MM.1S (cell line): ENCODE results near the gene EPHA6.
"Not testable (repeated sequence)": the region's sequence is repeated elsewhere in the genome, so short reads cannot be mapped to it uniquely, and the experiment has no call there.

Source experiments
- DNase-seq: peaks from one replicate; pipeline ENCODE4 v3.0.0-alpha.2; 2015
- H2AFZ ChIP-seq: fragments of 300-600 bp; sonication (generic); 2 replicates; pipeline ENCODE4 v1.6.0; 2016; ENCODE audit warnings: antibody characterized with exemption, low read length
- H3F3A ChIP-seq: fragments of 300-600 bp; sonication (generic); 2 replicates; pipeline ENCODE4 v1.6.1; 2016; ENCODE audit warnings: mild to moderate bottlenecking, antibody characterized with exemption, low read length, moderate library complexity, mixed read lengths; ENCODE audit not compliant: insufficient read depth
- H3K27ac ChIP-seq: fragments of 300-600 bp; sonication (generic); 2 replicates; pipeline ENCODE4 v1.5.1; 2016; ENCODE audit warnings: mild to moderate bottlenecking, low read length
- H3K27me3 ChIP-seq: fragments of 300-600 bp; sonication (generic); replicated peaks from 2 replicates; pipeline ENCODE4 v1.6.0; 2016; ENCODE audit warnings: low read length; ENCODE audit not compliant: insufficient read depth
- H3K36me3 ChIP-seq: fragments of 300-600 bp; sonication (generic); replicated peaks from 2 replicates; pipeline ENCODE4 v1.6.1; 2016; ENCODE audit warnings: mild to moderate bottlenecking, low read length, mixed read lengths; ENCODE audit not compliant: insufficient read depth
- H3K4me1 ChIP-seq: fragments of 300-600 bp; sonication (generic); 2 replicates; pipeline ENCODE4 v1.6.1; 2016; ENCODE audit warnings: low read length, mixed read lengths
- H3K4me2 ChIP-seq: fragments of 300-600 bp; sonication (generic); 2 replicates; pipeline ENCODE4 v1.6.0; 2016; ENCODE audit warnings: low read depth, low read length
- H3K4me3 ChIP-seq: fragments of 300-600 bp; sonication (generic); 2 replicates; pipeline ENCODE4 v1.5.1; 2016; ENCODE audit warnings: low read length, mixed read lengths
- H3K79me2 ChIP-seq: fragments of 300-600 bp; sonication (generic); 2 replicates; pipeline ENCODE4 v1.6.1; 2016; ENCODE audit warnings: mixed run types, low read length, mixed read lengths
- H3K9ac ChIP-seq: fragments of 300-600 bp; sonication (generic); 2 replicates; pipeline ENCODE4 v1.6.1; 2016; ENCODE audit warnings: low read length, mixed read lengths
- H3K9me2 ChIP-seq: fragments of 300-600 bp; sonication (generic); replicated peaks from 2 replicates; pipeline ENCODE4 v1.6.1; 2016; ENCODE audit warnings: mild to moderate bottlenecking, low read length, mixed read lengths; ENCODE audit not compliant: insufficient read depth
- H3K9me3 ChIP-seq: fragments of 300-600 bp; sonication (generic); replicated peaks from 2 replicates; pipeline ENCODE4 v1.6.1; 2016; ENCODE audit warnings: mild to moderate bottlenecking, low read length, mixed read lengths; ENCODE audit not compliant: insufficient read depth
- H4K20me1 ChIP-seq: fragments of 300-600 bp; sonication (generic); 2 replicates; pipeline ENCODE4 v1.6.1; 2016; ENCODE audit warnings: mild to moderate bottlenecking, low read length, moderate library complexity, mixed read lengths; ENCODE audit not compliant: insufficient read depth
- EZH2 ChIP-seq: fragments of 300-600 bp; sonication (generic); optimal IDR thresholded peaks from 2 replicates; pipeline ENCODE3; 2017; ENCODE audit warnings: low read depth, mild to moderate bottlenecking, antibody characterized with exemption, low read length, mixed read lengths
- EZH2phosphoT487 ChIP-seq: fragments of 300-600 bp; sonication (generic); IDR thresholded peaks from 2 replicates; pipeline ENCODE4 v1.6.1; 2018; ENCODE audit warnings: antibody characterized with exemption, low read length
- TF ChIP-seq, protein P1 (sequence below): fragments of 300-600 bp; sonication (generic); IDR thresholded peaks from 2 replicates; pipeline ENCODE4 v1.5.1; 2016; ENCODE audit warnings: antibody characterized with exemption, low read length, mixed read lengths

The EPHA6 gene

DNA sequence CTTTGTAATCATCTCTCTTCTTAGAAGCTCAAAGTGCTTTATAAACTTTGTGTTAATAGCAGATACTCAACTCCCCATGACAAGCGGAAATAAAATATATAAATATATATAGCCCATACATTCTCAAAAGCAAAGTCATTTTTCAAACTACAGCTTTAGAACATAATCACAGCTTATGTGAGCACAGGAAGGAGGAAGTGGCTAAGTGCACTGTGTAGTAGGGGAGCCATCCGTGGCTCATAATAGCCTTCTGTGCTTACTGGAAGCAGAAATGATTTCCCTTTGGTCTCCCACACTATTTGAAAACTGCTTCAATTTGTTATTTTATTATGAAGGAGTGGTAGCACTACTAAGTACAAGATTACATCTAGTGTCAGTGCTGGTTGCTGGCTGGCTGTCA is 798.7 kb downstream of the EPHA6 start:
- TF ChIP-seq, protein P1, sequence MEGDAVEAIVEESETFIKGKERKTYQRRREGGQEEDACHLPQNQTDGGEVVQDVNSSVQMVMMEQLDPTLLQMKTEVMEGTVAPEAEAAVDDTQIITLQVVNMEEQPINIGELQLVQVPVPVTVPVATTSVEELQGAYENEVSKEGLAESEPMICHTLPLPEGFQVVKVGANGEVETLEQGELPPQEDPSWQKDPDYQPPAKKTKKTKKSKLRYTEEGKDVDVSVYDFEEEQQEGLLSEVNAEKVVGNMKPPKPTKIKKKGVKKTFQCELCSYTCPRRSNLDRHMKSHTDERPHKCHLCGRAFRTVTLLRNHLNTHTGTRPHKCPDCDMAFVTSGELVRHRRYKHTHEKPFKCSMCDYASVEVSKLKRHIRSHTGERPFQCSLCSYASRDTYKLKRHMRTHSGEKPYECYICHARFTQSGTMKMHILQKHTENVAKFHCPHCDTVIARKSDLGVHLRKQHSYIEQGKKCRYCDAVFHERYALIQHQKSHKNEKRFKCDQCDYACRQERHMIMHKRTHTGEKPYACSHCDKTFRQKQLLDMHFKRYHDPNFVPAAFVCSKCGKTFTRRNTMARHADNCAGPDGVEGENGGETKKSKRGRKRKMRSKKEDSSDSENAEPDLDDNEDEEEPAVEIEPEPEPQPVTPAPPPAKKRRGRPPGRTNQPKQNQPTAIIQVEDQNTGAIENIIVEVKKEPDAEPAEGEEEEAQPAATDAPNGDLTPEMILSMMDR = no peak
- no peak for TF ChIP-seq EZH2
- no peak for TF ChIP-seq EZH2phosphoT487
- Histone ChIP-seq H4K20me1 (no peaks in the 10 kb centered on the region), H3K9ac (no peak overlapping the region)

DNA sequence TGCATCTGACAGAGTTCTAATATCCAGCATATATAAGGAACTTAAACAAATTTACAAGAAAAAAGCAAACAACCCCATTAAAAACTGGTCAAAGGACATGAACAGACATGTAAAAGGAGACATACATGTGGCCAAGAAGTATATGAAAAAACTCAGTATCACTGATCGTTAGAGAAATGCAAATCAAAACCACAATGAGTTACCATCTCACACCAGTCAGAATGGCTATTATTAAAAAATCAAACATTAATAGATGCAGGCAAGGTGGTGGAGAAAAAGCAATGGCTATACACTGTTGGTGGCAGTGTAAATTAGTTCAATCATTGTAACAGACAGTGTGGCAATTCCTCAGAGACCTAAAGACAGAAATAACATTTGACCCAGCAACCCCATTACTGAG is 806.1 kb downstream of the EPHA6 start:
- not testable (repeated sequence) for H2AFZ ChIP-seq, H3K4me1 ChIP-seq, H3K27ac ChIP-seq, H3K79me2 ChIP-seq, H3F3A ChIP-seq, H3K36me3 ChIP-seq, H3K9ac ChIP-seq, H3K9me3 ChIP-seq, H3K27me3 ChIP-seq, H3K4me3 ChIP-seq, H3K9me2 ChIP-seq, H4K20me1 ChIP-seq, DNase-seq, H3K4me2 ChIP-seq

More for the DNA sequence above, 798.7 kb downstream of the EPHA6 start:
- no peaks in the 10 kb centered on the region for H3K36me3 ChIP-seq
- H3K4me2 ChIP-seq = no peak overlapping the region
- no peaks in the 10 kb centered on the region for H3K79me2 ChIP-seq
- no peak overlapping the region for H3K4me3 ChIP-seq
- H3K9me2 ChIP-seq = no peaks in the 10 kb centered on the region
- H3K4me1 ChIP-seq = no peaks in the 10 kb centered on the region
- H2AFZ ChIP-seq = no peak overlapping the region
- no peak for DNase-seq
- no peaks in the 10 kb centered on the region for H3K9me3 ChIP-seq
- no peak overlapping the region for H3K27ac ChIP-seq
- no peaks in the 10 kb centered on the region for H3F3A ChIP-seq
- H3K27me3 ChIP-seq = no peaks in the 10 kb centered on the region

DNA sequence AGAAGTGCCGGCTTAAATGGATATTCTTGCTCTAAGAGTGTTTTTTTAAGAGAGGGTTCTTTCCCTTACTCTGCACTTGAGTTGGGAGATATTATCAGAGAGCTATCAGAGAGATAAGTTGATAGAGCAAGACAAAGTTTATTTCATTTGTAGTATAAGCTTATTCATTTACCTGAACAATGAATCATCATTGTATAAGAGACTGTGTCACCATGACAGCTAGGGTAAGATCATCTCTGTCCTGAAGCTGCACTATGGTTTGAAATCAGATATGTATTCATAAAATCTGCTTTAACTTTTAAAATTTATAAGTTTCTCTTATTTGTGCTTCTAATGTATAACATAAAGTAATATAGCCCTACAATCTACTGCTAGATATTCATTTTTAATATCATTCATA is 822.1 kb downstream of the EPHA6 start:
- Histone ChIP-seq H3F3A (no peaks in the 10 kb centered on the region), H3K9me3 (no peaks in the 10 kb centered on the region)
- TF ChIP-seq, protein P1 = no peak
- TF ChIP-seq EZH2phosphoT487 (no peak), EZH2 (no peak)

DNA sequence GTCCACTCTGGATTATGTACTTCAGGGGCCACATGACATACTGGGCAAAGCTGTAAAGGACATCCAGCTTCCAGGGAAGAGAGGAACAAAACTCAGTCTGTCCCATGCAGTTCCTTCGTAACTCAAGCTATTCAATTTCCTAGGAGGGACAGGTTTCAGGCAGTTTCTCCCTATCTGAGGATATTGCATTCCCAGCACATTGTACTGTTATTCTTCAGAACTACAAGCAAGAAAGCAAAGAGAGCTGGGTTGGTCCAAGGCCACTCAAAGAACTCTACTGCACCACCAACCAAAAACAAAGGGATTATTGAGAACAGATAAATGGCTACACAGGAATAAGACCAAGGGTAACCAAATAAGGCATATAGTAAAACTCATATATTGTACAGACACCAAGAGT is 832.5 kb downstream of the EPHA6 start:
- Histone ChIP-seq H3K36me3 (no peaks in the 10 kb centered on the region), H2AFZ (no peak overlapping the region), H3K4me1 (no peaks in the 10 kb centered on the region), H3F3A (no peaks in the 10 kb centered on the region), H3K4me2 (no peak overlapping the region), H3K79me2 (no peaks in the 10 kb centered on the region), H3K27me3 (no peaks in the 10 kb centered on the region), H4K20me1 (no peaks in the 10 kb centered on the region), H3K27ac (no peak overlapping the region), H3K9me3 (no peaks in the 10 kb centered on the region), H3K9ac (no peak overlapping the region), H3K4me3 (no peak overlapping the region), H3K9me2 (no peaks in the 10 kb centered on the region)
- TF ChIP-seq EZH2phosphoT487 (no peak), EZH2 (no peak)
- TF ChIP-seq, protein P1 = no peak
- no peak for DNase-seq

More for the DNA sequence above, 822.1 kb downstream of the EPHA6 start:
- H3K36me3 ChIP-seq = no peaks in the 10 kb centered on the region
- H3K9ac ChIP-seq = no peak overlapping the region
- H3K9me2 ChIP-seq = no peaks in the 10 kb centered on the region
- no peaks in the 10 kb centered on the region for H3K79me2 ChIP-seq
- no peak for DNase-seq
- no peak overlapping the region for H3K4me3 ChIP-seq
- no peak overlapping the region for H2AFZ ChIP-seq
- no peaks in the 10 kb centered on the region for H4K20me1 ChIP-seq
- no peak overlapping the region for H3K27ac ChIP-seq
- no peaks in the 10 kb centered on the region for H3K27me3 ChIP-seq
- no peaks in the 10 kb centered on the region for H3K4me1 ChIP-seq
- no peak overlapping the region for H3K4me2 ChIP-seq
